Esophagus mucosa (tissue), 1 donor: Measurements from ENCODE around the gene MAP4K4. TPM values are rescaled to one million over a fixed set of nuclear protein-coding genes. Genes with fewer than 3 reads are reported as not detected.
A peak's percentile ranks its signal among the peaks of the same experiment; 100 is the strongest.

Experiments
- ATAC-seq: fragments of 200-7000 bp; cut with Tn5 transposase; one replicate; pipeline ENCODE4 v1.9.1; 2020
- total RNA-seq: library from RNA; stranded (reverse); gene quantifications from one replicate; pipeline ENCODE4 v1.2.4, GENCODE V29; 2023
- donor health status: DM: yes; HTN: yes; CAD: no.

MAP4K4 gene
- total RNA-seq, 1 donor from 2014 or later, result 62.9 TPM

DNA sequence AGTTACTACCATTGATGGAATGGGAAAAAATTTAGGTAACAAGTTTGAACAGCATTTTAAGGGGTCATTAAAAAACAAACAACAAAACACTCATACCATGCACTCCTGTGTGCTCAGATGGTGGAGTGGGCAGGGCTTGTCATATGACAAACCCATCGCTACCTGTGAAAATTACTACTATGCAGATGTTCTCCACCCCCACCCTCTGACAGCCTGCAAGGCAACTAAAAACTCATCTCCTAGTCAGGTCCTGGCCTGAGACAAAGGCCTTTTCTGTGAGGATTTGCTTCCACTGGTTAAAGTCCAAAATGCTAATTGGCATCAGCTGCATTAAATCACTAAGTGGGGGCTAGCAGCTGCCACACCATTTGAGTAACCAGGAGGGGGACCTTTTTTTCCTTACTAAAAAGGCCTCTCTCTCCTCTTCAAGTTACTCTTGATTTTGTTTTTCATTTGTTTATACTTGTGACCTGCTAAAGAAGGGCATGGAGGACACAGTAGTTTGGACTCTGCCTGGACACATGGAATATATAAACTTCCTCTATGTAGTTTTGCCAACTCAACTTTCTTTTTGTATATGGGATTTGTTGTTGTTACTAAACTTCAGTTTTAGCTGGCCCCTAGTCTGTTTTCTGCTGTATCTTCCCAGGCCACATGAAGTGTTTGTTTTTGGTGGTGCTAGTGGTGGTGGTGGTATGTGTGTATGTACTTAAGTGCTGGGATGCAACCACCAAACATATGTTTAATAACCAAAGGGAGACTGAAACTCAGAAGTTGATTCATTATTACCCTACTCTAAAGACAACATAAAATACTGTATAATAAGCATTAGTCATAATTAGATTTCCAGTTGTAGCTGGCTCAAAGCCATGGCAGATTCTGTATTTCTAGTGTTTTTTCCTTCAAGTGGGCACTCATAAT, 121.3 kb downstream of the MAP4K4 start:
- no peak for ATAC-seq

DNA sequence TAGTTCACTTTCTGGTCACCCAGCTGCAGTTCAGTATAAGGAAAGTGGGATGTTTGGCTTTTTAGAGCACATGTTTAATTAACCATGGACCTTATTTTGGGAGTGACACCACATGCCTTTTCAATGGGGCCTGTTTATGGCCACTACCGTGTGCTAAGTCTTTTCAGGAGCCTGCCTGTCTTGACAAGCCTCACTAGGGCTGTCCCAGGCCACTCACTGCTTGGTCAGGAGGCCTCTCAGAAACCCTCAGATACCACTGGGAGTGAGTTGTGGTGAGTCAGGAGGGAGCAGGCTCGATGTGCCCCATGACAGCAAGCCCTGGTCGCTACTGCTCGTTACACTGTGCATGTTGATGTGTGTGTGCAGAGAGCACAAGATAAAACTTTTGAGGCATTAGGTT, 123.0 kb downstream of the MAP4K4 start:
- ATAC-seq, result peak; percentile 95

DNA sequence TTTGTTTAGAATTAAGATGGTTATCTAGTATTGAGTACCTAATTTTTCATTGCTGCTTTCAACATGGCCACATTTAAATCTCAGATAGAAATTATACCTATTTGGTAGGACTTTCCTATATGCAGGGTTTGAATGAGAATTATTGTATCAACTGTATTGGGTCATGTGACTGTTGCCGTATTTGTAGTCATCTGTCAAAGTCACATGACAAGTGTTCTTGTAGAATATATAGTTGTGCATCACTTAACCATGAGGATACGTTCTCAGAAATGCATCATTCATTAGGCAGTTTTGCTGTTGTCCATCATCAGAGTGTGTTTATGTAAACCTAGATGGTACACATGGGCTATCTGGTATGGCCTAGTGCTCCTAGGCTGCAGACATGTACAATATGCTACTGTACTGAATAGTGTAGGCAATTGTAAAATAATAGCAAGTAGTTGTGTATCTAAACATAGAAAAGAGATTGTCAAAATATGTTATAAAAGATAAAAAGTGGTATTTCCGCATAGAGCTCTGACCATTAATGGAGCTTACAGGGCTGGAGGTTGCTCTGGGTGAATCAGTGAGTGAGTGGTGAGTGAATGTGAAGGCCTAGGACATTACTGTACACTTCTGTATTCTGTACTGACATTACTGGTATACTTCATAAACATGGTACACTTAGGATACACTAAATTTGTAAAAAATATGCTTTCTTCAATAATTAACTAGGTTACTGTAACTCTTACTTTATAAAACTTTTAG, 123.7 kb downstream of the MAP4K4 start:
- no peak for ATAC-seq

DNA sequence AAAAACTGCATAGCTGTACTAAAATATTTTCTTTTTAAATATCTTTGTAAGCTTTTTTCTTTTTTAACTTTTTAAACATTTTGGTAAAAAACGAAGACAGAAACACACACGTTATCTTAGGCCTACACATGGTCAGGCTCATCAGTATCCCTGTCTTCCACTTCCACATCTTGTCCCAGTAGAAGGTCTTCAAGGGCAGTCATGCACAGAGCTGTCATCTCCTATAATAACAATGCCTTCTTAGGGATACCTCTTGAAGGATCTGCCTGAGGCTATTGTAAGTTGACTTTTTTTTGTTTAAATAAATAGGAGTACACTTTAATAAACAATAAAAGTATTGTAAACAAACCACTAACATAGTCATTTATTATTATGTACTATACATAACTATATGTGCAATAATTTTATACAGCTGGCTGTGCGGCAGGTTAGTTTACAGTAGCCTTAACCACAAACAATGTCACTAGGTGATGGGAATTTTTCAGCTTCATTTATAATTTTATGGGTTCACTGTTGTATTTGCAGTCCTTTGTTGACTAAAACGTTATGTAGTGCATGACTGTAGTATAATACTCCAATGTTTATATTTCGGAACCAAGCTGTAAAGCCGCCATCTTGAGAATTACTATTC, 124.4 kb downstream of the MAP4K4 start:
- no peak for ATAC-seq

DNA sequence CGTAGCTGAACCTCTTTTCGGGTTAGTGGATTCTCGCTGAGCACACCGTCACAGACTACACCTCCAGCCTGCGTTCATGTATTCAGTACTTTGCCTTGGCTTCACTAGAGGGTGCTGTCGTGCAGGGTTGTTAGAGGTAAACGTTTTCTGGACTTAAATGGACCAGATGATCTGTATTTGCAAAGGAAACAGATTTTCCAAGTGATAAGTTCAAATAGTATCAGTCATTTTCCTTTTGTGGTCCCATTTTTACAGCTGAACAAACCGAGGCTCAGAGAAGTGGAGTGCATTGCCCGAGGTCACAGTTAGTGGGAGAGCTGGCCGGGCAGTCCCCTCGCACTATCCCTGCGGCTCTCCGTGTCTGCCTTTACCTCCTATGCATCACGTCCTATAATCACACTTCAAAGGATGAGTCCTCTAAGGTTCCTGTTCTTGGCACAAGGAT, 125.9 kb downstream of the MAP4K4 start:
- ATAC-seq, result peak; percentile 70

DNA sequence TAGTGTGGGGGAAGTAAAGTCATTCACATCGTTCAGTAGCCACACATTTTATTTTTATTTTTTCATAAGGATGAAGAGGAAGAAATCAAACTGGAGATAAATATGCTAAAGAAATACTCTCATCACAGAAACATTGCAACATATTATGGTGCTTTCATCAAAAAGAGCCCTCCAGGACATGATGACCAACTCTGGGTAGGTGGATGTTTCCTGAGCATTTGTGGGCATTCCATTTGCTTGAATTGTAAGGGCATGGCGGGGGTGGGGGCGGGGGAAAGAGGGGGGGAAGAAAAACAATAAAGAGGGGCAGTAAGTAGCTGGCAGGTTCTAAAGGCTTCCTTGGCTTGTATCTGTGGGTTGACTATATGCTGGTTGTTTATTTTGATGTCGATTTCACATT, 126.4 kb downstream of the MAP4K4 start:
- ATAC-seq, result no peak

DNA sequence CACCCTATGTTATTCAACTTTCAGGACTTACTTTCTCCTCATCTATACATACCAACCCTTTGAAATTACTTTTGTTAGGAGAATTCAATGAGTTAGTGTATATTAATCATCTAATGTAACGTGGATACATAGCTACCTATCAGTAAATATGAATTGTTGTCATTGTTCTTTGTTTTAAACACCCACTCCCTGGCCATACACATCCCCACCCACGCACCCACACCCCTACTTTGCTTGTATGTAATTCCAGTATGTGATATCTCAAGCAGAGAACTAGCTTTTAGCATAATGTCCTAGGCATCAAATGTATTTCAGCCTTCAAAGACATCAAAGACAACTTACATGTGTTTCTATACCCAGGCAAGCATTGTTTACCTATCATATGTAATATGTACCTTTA, 129.2 kb downstream of the MAP4K4 start:
- no peak for ATAC-seq

DNA sequence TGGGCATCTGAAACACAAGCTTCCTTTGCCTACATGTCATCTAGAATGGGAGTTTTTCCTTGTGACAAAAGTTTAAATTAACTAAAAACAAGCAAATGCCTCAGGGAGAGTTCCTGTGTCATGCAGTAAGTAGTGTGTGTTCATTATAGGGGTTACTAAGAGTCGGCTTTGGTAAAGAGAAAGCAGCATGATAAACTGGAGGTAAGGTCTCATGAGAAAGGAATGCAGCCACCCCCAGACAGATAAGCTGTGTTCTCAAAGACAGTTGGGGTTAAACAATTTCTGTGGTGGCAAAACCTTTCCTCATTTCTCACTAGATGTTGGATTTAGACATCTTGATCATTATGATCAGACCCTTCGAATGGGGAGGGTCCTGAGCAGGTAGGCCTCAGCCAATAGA, 129.7 kb downstream of the MAP4K4 start:
- no peak for ATAC-seq

DNA sequence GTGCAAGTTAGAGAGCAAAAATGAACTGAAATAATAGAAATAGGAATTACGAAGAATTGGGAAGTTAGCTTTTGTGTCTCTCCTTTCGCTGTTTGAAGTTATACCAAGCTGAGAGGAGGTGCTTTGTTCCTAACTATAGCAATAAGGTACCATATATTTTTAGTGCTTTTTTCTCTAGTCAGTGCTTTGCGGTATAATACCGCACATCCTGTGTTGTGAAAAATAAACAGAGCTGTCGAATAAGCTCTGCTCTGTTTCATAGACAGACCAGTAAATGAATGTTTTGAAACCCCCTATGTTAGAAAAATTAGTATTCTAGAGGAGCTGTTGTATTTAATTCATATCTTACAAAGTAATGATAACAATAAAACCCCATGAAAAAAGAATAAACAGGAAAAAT, 130.8 kb downstream of the MAP4K4 start:
- ATAC-seq, result no peak

DNA sequence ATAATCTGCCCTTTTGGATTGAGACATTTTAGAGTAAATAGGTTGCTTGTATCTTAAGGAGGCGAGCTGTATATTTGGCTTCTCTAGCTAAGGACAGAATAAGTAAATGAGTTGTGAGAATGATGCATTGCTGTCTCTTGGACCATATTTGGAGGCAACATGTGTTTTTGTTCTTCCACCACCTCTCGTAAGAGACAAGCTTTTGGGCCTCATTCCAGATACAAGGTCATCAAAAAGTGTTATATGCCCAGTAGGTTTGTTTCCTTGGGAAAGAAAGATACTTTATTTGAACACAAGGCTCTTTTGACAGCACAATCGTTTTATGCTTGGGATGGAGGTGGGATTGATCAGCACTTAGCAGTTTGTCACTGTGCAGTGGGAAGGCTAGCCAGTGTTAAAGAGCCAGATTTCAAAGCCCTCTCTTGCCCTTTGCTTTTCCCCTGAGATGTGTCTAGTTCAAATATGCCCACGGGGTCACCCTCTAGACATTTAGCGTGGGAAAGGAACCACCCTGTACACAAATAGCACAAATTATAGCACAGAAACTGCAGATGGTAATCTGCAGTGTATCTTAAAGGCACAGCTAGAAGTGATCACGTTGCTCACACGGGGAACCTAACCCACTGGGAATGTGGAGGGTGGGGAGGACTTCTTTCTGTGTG, 131.3 kb downstream of the MAP4K4 start:
- no peak for ATAC-seq

DNA sequence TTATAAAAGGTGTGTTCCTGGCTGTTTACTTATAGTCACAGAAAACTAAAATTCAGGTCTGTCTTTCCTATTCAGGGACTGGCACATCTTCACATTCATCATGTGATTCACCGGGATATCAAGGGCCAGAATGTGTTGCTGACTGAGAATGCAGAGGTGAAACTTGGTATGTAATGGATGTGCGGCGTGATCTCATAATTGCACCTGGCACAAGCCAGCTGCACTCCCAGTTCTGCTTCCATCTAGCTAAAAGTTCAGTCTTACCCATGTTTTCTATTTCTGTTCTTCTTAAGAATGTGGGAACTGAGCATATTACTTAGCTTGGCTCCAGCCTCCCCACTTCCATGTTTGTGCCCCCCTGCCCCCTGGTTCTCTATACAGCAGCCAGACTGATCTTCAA, 131.9 kb downstream of the MAP4K4 start:
- no peak for ATAC-seq

DNA sequence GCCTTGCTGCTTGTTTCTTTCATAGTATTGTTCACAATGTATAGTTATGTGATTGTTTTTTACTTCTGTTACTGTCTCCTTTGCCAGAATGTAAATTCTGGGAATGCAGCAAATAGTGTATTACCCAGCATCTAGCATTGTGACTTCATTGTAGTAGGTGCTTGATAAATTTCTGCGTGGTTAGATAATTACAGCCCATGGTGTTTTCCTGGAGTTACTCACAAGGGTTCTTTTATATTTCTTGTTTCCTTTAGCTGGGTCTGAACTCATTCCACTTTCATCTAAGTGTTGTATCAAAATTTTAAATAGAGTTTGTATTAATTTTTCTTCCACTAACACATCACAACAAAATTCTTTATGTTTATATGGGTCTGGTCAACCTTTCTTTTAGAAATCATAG, 132.6 kb downstream of the MAP4K4 start:
- no peak for ATAC-seq

DNA sequence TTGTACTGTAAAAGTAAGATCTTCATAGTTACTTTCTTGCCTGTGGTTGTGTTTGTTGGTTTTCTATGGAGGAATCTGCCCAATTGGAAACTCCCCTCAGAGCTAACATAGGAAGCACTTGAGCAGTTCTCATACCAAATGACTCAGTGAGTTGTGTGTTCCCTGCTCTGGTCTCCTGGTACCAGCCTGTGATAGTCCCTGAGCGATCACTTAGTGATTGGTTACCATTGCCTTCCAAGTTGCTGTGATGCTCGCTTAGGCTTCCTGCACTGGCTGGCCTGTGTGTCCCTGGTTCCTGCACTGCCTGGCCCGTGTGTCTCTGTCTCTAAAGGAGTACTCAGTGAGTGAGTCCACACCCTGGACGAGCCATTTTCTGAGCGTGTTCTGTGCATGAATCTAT, 133.0 kb downstream of the MAP4K4 start:
- no peak for ATAC-seq

DNA sequence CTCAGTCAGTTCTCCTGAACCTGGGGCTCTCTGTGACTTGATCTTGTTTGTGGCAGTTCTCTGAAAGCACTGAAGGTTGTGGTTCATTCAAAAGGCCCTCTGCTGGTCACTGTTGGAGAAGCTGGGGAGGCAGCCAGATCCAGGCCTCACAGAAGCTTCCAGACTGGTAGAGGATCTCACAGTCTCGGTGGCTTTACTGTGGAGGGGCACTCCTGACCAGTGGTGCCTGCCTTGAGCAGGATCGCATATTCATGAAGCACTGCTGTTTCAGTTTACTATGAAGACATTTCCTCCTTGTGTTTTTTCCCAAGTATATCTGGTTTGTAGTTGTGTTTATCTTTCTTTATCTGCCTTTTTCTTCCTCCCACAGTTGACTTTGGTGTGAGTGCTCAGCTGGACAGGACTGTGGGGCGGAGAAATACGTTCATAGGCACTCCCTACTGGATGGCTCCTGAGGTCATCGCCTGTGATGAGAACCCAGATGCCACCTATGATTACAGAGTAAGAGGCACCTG, 133.9 kb downstream of the MAP4K4 start:
- peak; percentile 83 for ATAC-seq

DNA sequence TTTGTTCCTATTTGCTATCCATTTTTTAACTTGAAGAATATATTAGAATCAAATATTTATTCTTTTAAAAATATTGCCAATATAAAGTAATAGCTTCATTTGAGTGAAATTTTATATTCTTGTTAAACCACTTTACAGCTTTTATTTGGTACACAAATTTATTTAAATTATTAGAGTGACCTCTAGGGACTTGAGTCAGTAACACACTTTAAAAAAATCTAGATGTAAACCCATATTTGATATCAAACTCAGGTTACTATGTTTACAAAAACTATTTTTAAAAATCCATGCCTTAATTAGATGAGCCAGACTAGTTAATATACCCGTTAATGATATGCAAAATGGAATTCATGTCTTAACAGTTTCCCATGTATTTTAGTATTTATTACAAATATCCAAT, 134.6 kb downstream of the MAP4K4 start:
- no peak for ATAC-seq

DNA sequence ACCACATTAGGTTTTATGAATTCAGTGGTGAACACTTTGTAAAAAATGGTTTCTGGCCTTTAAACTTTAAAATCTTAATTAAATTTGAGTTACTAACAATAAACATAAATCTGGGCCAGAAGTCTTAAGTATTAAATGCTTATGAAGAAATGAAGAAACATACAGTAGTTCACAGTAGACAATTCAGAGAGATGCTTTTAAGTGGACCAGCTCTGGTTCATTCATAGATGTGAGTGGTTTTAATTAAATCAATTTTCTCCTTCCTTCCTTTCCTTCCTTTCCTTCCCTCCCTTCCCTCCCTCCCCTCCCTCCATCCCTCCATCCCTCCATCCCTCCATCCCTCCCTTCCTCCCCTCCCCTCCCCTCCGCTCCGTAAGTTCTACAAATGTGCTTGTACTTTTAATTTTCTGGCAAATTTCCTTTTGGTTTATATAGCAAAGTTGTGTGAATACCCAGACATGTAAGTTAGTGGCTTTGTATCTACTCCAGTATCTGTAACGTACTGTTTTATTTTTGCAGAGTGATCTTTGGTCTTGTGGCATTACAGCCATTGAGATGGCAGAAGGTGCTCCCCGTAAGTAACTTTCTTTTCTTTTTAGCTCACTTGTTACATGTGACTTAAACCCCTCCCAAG, 136.5 kb downstream of the MAP4K4 start:
- ATAC-seq, result no peak

DNA sequence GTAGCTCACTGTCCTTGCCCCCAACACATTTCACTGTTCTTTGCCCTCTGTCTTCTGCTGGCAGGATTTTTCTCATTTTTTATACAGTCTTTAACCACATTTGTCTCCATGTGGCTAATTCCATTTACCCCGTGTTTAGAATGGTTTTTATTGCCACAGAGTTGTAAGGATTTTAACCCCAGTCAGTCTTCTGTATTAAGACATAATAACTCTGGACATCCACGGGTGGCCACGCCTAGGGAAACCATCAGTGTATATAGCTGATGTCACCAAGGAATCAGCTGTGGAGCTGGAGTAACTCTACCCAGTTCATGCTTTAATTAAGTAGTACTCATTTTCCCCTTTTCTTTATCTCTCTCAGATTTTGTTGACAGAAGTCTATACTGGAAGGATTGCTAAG, 139.8 kb downstream of the MAP4K4 start:
- ATAC-seq, result no peak

DNA sequence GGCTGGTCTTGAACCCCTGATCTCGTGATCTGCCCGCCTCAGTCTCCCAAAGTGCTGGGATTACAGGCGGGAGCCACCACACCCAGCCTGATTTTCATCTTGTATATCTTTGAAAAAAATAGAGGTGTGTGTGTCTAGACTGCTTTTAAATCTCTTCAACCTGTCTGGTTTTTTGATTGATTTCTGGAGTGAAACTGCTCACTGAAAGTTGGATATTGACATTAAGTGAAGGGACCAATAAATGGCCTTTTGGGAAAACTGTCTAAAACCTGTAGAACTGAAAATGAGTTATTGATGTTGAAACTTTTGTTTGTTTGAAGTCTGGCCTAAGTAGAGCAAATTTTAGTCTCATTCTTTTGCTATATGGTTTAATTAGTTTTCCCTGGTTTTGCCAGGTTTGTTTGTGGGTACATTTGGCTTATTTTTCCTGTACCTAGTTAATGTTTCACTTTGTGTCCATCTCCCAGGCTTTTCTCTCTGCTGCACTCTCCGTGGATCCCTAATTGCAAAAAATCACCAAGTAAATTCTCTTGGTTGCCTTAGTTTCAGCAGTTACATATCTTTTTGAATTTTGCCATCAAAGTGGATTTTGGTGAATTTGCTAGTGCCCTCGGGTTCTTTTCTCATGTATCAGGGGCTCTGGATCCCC, 144.3 kb downstream of the MAP4K4 start:
- no peak for ATAC-seq

DNA sequence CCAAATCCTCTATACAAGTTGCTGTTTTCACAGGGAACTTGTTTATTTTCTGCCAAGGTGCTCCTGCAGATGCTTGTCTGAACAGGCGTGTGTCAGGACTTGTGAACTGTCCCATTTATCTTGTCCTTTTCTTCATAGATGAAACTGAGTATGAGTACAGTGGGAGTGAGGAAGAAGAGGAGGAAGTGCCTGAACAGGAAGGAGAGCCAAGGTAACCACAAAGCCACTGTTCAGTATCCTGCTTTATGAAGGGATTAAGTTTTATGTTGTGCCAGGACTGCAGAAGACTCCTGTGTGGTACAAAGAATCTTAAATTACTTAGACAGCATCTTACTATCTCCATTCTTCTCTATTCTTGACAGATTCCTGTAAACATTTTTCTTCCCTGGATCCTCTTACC, 145.0 kb downstream of the MAP4K4 start:
- peak; percentile 34 for ATAC-seq

DNA sequence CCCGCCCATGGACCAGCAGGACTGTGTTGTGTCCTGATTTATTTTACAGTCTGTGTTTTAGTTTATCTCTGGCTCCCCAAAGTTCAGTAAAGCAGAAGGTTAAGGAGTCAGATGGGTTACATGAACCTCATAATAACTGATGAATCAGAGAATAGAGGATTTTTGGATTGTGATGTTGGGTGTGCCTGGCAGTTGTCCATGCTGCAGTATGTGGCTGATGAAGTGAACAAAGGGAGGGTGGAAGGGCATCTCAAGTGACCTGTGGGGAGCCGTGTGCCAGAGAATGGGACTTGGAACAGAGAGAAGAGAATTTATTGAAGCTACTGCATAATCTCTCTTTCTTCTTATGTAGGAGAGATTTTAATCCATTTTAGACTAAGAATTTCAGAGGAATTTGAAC, 145.5 kb downstream of the MAP4K4 start:
- ATAC-seq, result peak; percentile 52

DNA sequence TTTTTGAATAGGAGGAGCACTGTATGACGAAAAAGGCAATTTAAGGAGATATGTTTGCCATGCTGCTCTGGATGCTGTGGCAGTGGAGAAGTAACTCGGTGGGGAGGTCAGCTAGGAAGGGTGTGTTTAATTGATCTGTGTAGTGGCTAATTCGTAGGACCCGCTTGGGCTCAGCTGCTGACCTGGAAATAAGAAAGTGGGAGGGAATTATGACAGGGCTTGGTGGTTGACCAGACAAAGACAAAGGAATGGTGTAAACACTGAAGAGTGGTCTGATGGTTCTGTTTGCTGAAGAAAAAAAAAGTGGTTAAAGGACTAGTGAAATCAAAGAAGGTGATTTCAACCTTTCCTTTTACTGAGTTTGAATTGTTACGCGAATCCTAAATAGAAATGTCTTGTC, 146.0 kb downstream of the MAP4K4 start:
- no peak for ATAC-seq
